PFSK-1 (cell line): Measurements from ENCODE around the gene KMT5C.

Experiments used
- FOXP2 ChIP-seq: optimal IDR thresholded peaks from 2 replicates; pipeline ENCODE3; 2011; ENCODE audit warnings: borderline replicate concordance, control low read depth, inconsistent platforms; ENCODE audit not compliant: insufficient read depth; ENCODE audit errors: extremely low read length, extremely low read depth
- POLR2AphosphoS5 ChIP-seq: IDR thresholded peaks from 2 replicates; pipeline ENCODE4 v1.6.1; 2012; ENCODE audit warnings: low read depth, mild to moderate bottlenecking, control low read depth, low read length, moderate library complexity
- REST ChIP-seq, 2 experiments: IDR thresholded peaks; 2 replicates each; pipeline versions ENCODE4 v1.6.1 to v1.8.0; 2011 to 2012; ENCODE audit warnings: low read depth in 2 of 2, low read length in 2 of 2, control low read depth in 1 of 2, inconsistent platforms in 1 of 2, mild to moderate bottlenecking in 1 of 2, moderate library complexity in 1 of 2; ENCODE audit not compliant: insufficient read depth in 1 of 2
- SIN3A ChIP-seq: IDR thresholded peaks from 2 replicates; pipeline ENCODE4 v1.6.1; 2012; ENCODE audit warnings: mild to moderate bottlenecking, low read length, moderate library complexity, borderline replicate concordance; ENCODE audit not compliant: insufficient read depth
- TAF1 ChIP-seq: IDR thresholded peaks from 2 replicates; pipeline ENCODE4 v1.6.1; 2012; ENCODE audit warnings: low read length, control low read depth, borderline replicate concordance; ENCODE audit not compliant: insufficient read depth

KMT5C gene

GRCh38 chr19:55354698-55355212 lies 15.1 kb downstream of the KMT5C start, which contains the start of gene COX6B2:
COX6B2 (minus strand) TSS chr19:55354719; CDS start chr19:55354521, 198 bp downstream.
- TF ChIP-seq REST (IDR thresholded peaks at IDR 0.05; ENCODE audit: insufficient read depth in 1 of 2, low read depth in 2 of 2, low read length in 2 of 2) (no peak), POLR2AphosphoS5 (no peak), SIN3A (no peak), TAF1 (no peak), FOXP2 (no peak)

GRCh38 chr19:55355213-55355821 lies 15.6 kb downstream of the KMT5C start:
- TF ChIP-seq POLR2AphosphoS5 (no peak), REST (IDR thresholded peaks at IDR 0.05; ENCODE audit: insufficient read depth in 1 of 2, low read depth in 2 of 2, low read length in 2 of 2) (no peak), SIN3A (no peak), TAF1 (no peak), FOXP2 (no peak)

- TF ChIP-seq SIN3A (no peak), FOXP2 (no peak), TAF1 (no peak), POLR2AphosphoS5 (no peak), REST (IDR thresholded peaks at IDR 0.05; ENCODE audit: insufficient read depth in 1 of 2, low read depth in 2 of 2, low read length in 2 of 2) (no peak)
These were observed 18.8 kb downstream of the KMT5C start for GRCh38 chr19:55358493-55358892.

- no peak for TF ChIP-seq REST (IDR thresholded peaks at IDR 0.05; ENCODE audit: insufficient read depth in 1 of 2, low read depth in 2 of 2, low read length in 2 of 2)
- TF ChIP-seq POLR2AphosphoS5: no peak
- no peak for TF ChIP-seq FOXP2
- no peak for TF ChIP-seq SIN3A
- TF ChIP-seq TAF1: no peak
These were observed 19.6 kb downstream of the KMT5C start for GRCh38 chr19:55358943-55359908.
